KMS-11 (cell line): ENCODE measurements around the gene FEN1.

Experiments used
- H2AFZ ChIP-seq: fragments of 200-600 bp; sonication (generic); 2 replicates; pipeline ENCODE4 v1.6.1; 2016; ENCODE audit warnings: antibody characterized with exemption, mixed run types, low read depth
- H3K27ac ChIP-seq: fragments of 200-600 bp; sonication (generic); 2 replicates; pipeline ENCODE4 v1.6.1; 2016; ENCODE audit warnings: mild to moderate bottlenecking, mixed run types
- H3K27me3 ChIP-seq: fragments of 200-600 bp; sonication (generic); 2 replicates; pipeline ENCODE4 v1.6.1; 2017; ENCODE audit warnings: mild to moderate bottlenecking, low read depth, mixed run types, moderate library complexity; ENCODE audit not compliant: insufficient read depth
- H3K36me3 ChIP-seq: fragments of 200-600 bp; sonication (generic); 2 replicates; pipeline ENCODE4 v1.6.1; 2017; ENCODE audit warnings: mild to moderate bottlenecking, mixed run types; ENCODE audit not compliant: insufficient read depth
- H3K4me1 ChIP-seq: fragments of 200-600 bp; sonication (generic); 2 replicates; pipeline ENCODE4 v1.6.1; 2016; ENCODE audit warnings: mild to moderate bottlenecking, low read depth, mixed run types; ENCODE audit not compliant: poor library complexity, severe bottlenecking
- H3K4me2 ChIP-seq: fragments of 200-600 bp; sonication (generic); 2 replicates; pipeline ENCODE4 v1.7.0; 2016; ENCODE audit warnings: mild to moderate bottlenecking, mixed run types
- H3K4me3 ChIP-seq: fragments of 200-600 bp; sonication (generic); IDR thresholded peaks from 2 replicates; pipeline ENCODE4 v1.6.1; 2017; ENCODE audit warnings: low read depth, low read length, mixed read lengths; ENCODE audit not compliant: insufficient read depth
- H3K79me2 ChIP-seq: fragments of 200-600 bp; sonication (generic); 2 replicates; pipeline ENCODE4 v1.6.1; 2016; ENCODE audit warnings: low read depth, mixed run types; ENCODE audit not compliant: insufficient read depth
- H3K9ac ChIP-seq: fragments of 200-600 bp; sonication (generic); 2 replicates; pipeline ENCODE4 v1.6.1; 2016; ENCODE audit warnings: mild to moderate bottlenecking, mixed run types
- H4K20me1 ChIP-seq: fragments of 200-600 bp; sonication (generic); 2 replicates; pipeline ENCODE4 v1.6.1; 2016; ENCODE audit warnings: mild to moderate bottlenecking, mixed run types; ENCODE audit not compliant: insufficient read depth
- TF ChIP-seq, protein P1 (sequence below): fragments of 200-600 bp; sonication (generic); conservative IDR thresholded peaks from 2 replicates; pipeline ENCODE4 v1.6.1; 2017; ENCODE audit warnings: low read depth, mild to moderate bottlenecking, antibody characterized with exemption, low read length, moderate library complexity, mixed read lengths

The FEN1 gene

DNA sequence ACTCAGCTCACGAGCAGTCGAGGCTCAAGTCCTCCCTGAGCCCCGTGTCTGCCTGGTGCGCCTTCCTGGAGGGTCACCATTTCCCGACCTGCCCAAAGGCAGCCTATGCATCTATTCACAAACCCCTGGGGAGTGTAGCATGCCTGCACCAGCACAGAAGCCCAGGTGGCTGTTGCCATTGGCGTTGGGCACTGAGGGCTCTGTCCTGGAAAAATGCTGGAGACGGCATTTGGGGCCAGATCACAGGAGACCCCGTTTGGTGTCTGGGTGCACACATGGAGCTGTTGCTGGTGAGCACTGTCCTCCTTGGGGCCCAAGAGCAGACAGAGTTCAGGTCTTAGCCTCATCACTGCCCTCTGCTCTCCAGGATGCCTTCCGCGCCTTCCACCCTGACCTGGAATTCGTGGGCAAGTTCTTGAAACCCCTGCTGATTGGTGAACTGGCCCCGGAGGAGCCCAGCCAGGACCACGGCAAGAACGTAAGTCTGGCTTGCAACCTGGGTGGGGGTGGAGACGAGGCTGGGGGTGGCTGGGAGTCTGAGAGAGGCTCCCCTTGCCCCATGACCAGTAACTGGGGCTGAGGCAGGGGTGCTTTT, 44.8 kb downstream of the FEN1 start:
- H3K4me1 ChIP-seq: no peaks in the 10 kb centered on the region
- TF ChIP-seq, protein P1, sequence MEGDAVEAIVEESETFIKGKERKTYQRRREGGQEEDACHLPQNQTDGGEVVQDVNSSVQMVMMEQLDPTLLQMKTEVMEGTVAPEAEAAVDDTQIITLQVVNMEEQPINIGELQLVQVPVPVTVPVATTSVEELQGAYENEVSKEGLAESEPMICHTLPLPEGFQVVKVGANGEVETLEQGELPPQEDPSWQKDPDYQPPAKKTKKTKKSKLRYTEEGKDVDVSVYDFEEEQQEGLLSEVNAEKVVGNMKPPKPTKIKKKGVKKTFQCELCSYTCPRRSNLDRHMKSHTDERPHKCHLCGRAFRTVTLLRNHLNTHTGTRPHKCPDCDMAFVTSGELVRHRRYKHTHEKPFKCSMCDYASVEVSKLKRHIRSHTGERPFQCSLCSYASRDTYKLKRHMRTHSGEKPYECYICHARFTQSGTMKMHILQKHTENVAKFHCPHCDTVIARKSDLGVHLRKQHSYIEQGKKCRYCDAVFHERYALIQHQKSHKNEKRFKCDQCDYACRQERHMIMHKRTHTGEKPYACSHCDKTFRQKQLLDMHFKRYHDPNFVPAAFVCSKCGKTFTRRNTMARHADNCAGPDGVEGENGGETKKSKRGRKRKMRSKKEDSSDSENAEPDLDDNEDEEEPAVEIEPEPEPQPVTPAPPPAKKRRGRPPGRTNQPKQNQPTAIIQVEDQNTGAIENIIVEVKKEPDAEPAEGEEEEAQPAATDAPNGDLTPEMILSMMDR: no peak
- H3K4me2 ChIP-seq: no peak overlapping the region
- no peaks in the 10 kb centered on the region for H3K79me2 ChIP-seq
- H3K4me3 ChIP-seq: no peak overlapping the region
- no peak overlapping the region for H3K27ac ChIP-seq
- H3K27me3 ChIP-seq: no peaks in the 10 kb centered on the region
- H4K20me1 ChIP-seq: no peaks in the 10 kb centered on the region
- H3K9ac ChIP-seq: no peak overlapping the region
- no peak overlapping the region for H2AFZ ChIP-seq
- H3K36me3 ChIP-seq: no peaks in the 10 kb centered on the region

DNA sequence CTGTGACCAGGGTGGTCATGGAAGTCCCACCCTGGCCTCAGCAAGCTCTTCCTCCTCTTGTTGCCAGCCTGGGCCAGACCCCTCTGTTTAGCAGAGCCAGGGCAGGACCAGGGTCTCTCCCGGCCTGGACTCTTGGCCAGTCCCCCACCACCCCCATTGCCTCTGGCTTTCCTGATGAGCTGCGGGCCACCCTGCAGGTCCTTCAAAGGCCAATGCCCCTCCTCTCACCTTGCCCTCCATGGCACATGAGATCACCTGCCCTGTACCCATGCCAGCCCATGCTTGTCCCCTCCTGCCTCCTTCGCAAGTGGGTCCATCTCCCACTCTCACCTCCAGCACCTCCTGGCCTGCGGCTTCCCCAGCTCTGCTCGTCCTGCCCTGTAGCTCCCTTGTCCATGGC, 45.8 kb downstream of the FEN1 start:
- no peak overlapping the region for H3K4me2 ChIP-seq
- H3K4me3 ChIP-seq: no peak overlapping the region
- no peaks in the 10 kb centered on the region for H3K36me3 ChIP-seq
- H4K20me1 ChIP-seq: no peaks in the 10 kb centered on the region
- H3K4me1 ChIP-seq: no peaks in the 10 kb centered on the region
- H2AFZ ChIP-seq: no peak overlapping the region
- TF ChIP-seq, protein P1: no peak
- H3K27me3 ChIP-seq: no peaks in the 10 kb centered on the region
- H3K9ac ChIP-seq: no peak overlapping the region
- no peak overlapping the region for H3K27ac ChIP-seq
- H3K79me2 ChIP-seq: no peaks in the 10 kb centered on the region

GRCh38 chr11:61838921-61839320, 46.2 kb downstream of the FEN1 start:
- Histone ChIP-seq H3K4me1 (no peaks in the 10 kb centered on the region), H4K20me1 (no peaks in the 10 kb centered on the region), H3K4me2 (no peak overlapping the region), H3K27ac (no peak overlapping the region), H3K27me3 (no peaks in the 10 kb centered on the region), H3K36me3 (no peaks in the 10 kb centered on the region), H3K79me2 (no peaks in the 10 kb centered on the region), H3K4me3 (no peak overlapping the region), H2AFZ (no peak overlapping the region), H3K9ac (no peak overlapping the region)
- TF ChIP-seq, protein P1: no peak

DNA sequence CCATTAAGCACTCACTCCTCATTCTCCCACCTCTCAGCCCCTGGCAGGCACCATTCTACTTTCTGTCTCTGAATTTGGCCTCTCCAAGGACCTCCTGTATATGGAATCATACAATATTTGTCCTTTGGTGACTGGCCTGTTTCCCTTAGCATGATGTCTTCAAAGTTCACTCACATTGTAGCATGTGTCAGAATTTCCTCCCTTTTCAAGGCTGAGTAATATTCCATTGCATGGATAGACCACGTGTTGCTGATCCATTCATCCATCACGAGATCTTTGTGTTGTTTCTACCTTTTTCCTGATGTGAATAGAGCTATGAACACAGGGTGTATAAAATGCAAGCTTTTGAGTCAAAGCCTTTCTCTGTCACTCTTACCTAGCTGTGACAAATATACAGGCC, 47.0 kb downstream of the FEN1 start:
- no peaks in the 10 kb centered on the region for H3K27me3 ChIP-seq
- H3K4me2 ChIP-seq: no peak overlapping the region
- no peak overlapping the region for H3K4me3 ChIP-seq
- H3K27ac ChIP-seq: no peak overlapping the region
- H2AFZ ChIP-seq: no peak overlapping the region
- H3K4me1 ChIP-seq: no peaks in the 10 kb centered on the region
- H3K9ac ChIP-seq: no peak overlapping the region
- H4K20me1 ChIP-seq: no peaks in the 10 kb centered on the region
- no peaks in the 10 kb centered on the region for H3K36me3 ChIP-seq
- H3K79me2 ChIP-seq: no peaks in the 10 kb centered on the region
- TF ChIP-seq, protein P1: no peak

GRCh38 chr11:61840371-61840770, 47.7 kb downstream of the FEN1 start:
- H3K9ac ChIP-seq: no peak overlapping the region

More at GRCh38 chr11:61840371-61840770, 47.7 kb downstream of the FEN1 start:
- Histone ChIP-seq H3K4me3 (no peak overlapping the region), H3K27ac (no peak overlapping the region), H3K27me3 (no peaks in the 10 kb centered on the region), H3K79me2 (no peaks in the 10 kb centered on the region), H3K4me1 (no peaks in the 10 kb centered on the region), H3K4me2 (no peak overlapping the region), H2AFZ (no peak overlapping the region), H3K36me3 (no peaks in the 10 kb centered on the region), H4K20me1 (no peaks in the 10 kb centered on the region)
- TF ChIP-seq, protein P1: no peak
